Activated T-cell treated with anti-CD3 and anti-CD28 coated beads for 48 hours (primary cell): Measurements from ENCODE around the gene SASH3.
"Not testable (repeated sequence)": the region's sequence is repeated elsewhere in the genome, so short reads cannot be mapped to it uniquely, and the experiment has no call there.

Experiments used
- DNase-seq: peaks from one replicate; pipeline ENCODE4 v3.0.0-alpha.2; 2020; ENCODE audit warnings: low read depth

The SASH3 gene

DNA sequence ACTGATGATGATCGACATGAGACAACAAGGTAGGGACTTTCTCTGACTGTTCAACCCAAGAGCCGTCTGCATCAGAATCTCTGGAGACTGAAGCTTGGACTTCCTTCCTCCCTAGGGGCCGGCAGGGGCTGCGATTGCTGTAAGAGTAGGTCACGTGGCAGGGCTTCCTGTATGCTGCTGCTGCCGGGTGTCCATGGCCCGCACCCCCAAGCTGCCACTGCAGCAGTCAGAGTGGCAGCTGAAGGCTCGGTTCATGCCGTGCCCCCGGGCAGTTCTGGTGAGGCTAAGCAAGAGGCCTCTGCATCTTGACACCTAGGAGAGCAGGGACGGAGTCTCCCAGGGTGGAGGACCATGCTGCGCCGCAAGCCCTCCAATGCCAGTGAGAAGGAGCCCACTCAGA lies at the start of gene SASH3:
Gene SASH3 (plus strand): TSS at position 203 of the 400 bp plus-strand sequence. CDS start 149 bp downstream, at position 352.
- DNase-seq: peak; percentile 55

DNA sequence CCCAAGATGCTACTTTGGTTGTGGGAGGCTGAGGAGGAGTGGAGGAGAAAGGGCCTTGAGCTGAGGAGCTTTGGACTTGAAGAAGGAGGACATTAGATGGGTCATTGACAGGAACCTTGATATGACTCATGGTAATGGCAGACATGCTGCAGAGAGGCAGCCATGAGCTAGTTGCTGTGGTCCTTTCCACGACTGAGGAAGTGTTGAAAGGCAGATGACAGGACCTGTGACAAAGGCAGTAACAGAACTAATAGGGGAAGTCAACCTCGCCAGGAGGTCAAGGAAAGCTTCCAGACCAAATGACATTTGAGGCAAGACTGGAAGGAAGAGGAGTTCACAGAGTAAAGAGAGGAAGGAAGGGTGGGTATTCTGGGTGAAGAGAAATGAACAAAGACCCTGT lies 48.5 kb upstream of the SASH3 start:
- no peak for DNase-seq

DNA sequence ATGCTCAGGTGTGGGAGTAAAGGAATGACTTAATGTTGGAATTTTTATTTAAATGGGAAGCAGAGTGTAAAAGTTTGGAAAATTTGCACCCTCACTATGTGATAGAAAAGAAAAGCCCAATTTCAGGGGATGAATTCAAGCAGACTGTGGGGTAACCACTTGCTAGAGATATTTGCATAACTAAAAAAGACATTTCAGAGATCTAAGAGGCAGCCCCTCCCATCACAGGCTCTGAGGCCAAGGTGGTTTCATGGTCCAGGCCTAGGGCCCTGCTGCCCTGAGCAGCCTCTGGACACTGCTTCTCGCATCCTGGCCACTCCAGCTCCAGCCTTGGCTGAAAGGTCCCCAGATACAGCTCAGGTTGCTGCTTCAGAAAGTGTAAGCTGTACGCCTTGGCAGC lies 46.9 kb upstream of the SASH3 start:
- no peak for DNase-seq

DNA sequence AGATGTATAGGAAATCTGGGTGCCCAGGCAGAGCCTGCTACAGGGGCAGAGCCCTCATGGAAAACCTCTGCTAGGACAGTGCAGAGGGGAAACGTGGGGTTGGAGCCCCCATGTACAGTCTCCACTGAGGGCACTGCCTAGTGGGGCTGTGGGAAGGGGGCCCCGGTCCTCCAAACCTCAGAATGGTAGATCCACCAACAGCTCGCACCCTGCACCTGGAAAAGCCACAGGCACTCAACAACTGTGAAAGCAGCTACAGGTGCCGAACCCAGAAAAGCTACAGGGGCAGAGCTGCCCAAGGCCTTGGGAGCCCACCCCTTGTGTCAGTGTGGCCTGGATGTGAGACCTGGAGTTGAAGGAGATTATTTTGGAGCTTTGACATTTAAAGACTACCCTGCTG lies 46.4 kb upstream of the SASH3 start:
- no peak for DNase-seq

DNA sequence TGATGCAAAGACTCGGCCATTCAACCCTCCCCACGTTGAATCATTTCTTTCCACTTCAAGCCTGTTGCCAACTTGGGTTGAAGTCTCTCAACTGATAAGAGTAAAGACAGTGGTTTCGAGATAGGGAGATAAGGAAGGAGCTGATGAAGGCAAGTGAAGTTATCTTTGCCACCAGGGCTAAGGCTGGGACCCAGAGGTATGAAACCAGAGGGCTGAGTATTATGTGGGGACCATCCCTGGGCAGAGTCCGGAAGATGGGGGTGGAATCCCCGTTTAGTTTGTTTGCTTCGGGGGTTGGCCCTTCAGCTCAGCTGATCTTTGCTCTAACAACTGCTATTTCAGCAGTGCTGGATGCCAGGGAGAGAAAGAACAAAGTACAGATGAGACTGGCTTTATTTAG lies 43.3 kb upstream of the SASH3 start:
- no peak for DNase-seq

DNA sequence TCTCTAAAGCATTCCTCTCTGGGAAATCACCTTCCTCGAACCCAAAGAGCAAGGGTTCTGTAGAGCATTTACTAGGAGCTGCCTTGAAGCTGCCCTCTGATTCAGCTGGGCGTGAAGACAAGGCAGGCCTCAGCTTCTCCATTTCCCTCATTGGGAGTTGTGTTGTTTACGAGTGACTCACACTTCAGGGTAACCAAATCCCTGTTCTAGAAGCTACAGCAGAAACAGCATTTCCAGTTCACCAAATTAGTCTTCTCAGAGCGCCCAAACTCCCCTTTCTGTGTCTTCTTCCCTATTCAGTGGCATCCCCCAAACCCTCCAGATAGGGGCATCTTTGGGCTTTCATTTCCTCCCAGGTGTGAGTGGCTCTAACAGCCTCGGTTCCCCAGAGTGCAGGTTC lies 41.8 kb upstream of the SASH3 start:
- no peak for DNase-seq

DNA sequence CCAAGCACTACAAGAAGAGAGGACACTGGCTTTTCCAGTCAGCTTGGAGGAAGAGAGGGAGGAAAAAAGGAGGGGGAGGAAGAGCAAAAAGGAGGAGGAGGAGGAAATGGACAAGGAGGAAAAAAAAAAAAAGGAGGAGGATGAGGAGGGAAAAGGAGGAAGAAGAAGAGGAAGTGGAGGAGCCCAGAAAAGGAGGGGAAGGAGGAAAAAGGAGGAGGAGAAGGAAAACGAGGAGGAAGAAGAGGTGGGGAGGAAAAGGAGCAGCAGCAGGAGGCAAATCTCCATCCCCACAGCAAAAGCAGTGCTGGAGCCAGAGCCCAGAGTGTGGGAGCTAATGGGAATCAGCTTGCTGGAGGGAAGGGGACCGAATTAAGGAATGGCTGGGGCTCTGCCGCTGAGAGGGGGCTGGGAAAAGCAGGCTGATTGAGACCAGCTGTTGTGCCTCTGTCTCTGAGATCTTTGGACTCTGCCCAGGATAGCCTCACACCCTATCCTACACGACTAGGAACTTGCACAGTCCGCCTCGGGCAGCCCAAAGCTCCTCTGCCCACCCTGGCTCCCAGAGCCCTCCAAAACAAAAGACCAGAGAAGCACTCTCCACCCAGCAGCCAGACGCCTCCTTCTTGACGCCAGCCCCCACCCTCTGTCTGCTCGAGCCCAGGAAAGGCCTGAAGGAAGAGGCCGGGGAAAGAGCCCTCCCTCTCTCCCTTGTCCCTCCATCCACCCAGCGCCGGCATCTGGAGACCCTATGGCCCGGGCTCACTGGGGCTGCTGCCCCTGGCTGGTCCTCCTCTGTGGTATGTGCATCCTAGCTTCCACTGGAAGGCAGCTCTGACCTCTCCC lies 41.1 kb upstream of the SASH3 start, which contains the start of gene XPNPEP2:
Gene XPNPEP2 (plus strand): TSS at position 514 of the 843 bp plus-strand sequence. CDS start 235 bp downstream, at position 749.
- no peak for DNase-seq

DNA sequence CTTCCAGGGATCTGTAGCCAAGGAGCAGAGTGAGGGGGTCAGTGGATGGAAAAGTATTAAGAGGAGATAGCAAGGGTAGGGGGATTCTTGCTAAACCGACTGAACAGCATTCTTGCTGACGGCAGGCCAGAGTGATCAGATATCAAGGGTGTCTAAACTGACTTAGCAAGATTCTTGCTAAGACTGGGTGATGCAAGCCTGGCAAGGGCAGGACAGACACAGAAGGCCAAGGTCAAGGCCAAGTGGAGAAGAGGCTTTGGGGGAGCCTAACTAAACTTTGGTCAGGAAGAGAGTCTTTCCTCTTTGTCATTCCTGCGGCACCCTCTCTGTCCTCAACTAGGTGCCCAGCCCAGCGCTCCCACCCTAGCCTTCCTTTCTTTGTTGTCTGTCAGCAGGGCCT lies 40.2 kb upstream of the SASH3 start:
- no peak for DNase-seq

DNA sequence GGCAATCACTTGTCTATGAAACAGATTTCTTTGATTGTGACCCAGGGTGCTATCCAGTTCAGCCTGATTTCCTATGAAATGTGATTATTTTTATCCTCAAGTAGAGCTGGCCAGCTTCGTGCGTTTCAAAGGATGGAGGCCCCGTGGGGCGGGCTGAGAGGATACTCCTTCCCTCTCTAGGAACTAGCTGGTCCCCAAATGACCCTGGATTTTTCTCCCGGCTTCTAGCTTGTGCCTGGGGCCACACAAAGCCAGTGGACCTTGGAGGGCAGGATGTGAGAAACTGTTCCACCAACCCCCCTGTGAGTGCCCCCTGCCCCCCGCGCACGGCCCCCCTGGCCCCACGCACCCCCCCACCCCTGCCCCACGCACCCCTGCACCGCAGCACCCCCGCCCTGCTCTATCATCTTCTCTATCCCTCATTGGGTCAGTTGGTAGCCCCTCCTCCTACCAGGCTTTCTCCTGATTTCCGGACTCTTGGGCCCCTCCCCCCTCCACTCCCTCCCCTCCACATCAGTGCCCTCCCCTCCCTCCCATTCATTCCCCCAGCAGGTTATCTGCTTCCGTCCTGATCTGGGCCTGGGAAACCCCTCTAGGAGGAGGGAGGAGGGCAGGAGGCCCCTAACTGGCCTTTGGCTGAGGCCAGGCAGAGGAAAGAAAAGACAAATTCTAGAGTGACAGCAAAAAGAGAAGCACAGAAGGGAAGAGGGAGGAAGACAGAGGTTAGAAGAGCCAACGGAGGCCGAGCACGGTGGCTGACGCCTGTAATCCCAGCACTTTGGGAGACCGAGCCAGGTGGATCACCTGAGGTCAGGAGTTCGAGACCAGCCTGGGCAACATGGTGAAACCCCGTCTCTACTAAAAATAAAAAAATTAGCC lies 37.6 kb upstream of the SASH3 start:
- no peak for DNase-seq

DNA sequence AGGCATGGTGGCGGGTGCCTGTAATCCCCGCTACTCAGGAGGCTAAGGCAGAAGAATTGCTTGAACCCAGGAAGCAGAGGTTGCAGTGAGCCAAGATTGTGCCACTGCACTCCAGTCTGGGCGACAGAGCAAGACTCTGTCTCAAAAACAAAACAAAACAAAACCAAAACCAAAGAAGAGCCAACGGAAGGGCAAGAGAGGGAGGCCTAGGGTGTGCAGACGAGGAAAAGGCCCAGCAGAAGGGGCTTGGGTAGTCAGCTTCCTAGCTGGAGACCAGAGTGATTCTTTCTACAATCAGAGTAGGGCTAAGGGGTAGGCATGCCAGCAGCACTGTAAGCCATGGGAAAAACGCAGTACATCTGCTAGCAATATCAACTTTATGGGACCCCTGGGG lies 37.0 kb upstream of the SASH3 start:
- not testable (repeated sequence) for DNase-seq

DNA sequence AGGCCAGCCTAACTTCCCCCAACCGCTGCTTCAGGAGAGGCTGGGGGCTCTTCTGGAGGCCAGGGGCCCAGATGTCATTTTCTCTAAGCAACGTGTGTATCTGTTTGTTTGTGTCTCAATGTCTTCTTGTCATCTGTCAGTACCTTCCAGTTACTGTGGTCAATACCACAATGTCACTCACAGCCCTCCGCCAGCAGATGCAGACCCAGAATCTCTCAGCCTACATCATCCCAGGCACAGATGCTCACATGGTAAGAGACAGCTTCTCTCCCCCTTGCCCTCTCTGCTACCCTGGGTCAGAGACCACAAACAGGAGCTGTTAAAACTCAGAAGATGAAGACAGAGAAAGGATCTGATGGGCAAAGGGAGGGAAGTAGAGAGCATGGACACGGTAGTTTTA lies 35.9 kb upstream of the SASH3 start:
- no peak for DNase-seq

DNA sequence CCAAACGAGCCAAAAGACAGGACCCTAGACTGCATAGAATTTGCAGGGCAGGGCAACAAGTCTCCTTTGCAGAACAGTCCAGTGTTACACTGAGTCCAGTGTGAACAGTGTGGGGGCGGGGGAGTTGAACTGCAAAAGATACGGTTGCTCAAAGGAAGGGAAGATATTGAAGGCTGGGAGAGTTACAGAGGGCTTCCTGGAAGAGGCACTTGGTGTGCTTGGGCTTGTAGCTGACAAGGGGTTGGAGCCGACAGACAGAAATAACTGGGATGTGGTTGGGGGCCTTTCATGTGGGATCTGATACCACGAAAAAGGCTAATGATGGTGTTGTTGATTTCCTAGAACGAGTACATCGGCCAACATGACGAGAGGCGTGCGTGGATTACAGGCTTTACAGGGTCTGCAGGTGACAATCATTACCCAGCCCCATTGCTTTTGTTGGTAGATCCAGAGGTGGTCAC lies 34.9 kb upstream of the SASH3 start:
- DNase-seq: no peak

DNA sequence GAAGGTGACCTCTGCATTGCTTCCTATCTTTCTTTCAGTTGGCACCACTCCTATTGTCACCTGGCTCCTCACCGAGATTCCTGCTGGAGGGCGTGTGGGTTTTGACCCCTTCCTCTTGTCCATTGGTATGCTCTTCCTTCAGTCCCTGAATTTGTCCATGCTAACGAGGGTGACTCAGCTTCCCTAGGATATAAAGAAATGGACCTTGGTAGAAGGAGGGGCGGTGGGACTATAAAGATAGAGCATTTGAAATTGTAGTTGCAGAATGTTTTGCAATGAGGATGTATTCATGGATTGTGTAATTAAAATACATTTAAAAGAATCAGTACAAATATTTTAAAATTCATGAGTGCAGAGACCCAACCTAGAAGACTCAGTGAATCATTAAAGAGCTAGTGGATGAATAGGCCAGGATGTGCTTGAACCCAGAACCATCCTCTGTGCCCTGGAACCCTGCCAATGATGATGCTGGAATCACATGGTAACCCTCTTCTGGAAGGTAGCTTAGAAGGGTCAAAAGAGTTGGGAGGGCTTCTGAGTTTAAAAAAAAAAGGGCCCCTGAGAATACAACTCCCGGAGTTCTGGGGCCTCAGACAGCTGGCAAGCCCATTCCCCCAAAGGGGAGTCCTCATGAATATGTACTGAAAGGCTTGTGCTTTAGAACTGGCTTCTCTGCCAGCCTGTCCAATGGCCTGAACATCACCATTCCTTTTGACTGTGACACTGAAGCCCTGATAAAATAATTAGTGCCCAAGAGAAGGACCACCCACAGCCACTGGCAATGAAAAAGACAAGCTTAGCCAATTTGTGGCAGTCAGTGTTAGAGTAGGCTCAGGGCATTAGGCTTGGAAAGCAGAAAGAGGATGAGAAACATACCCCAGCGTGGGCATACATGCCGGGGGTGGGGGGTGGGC lies 32.9 kb upstream of the SASH3 start:
- DNase-seq: no peak

DNA sequence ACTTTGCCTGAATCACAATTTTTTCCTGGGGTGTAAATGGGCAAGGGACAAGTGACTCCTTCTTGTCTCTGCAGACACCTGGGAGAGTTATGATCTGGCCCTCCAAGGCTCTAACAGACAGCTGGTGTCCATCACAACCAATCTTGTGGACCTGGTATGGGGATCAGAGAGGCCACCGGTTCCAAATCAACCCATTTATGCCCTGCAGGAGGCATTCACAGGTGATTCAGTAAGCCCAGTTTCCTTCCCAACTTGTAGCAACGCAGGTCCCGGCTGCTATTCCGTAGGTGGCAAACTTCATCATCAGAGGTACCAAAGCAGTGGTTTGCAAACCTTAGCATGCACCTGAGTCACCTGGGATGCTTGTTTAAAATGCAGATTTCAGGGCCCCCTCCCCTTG lies 32.2 kb upstream of the SASH3 start:
- DNase-seq: no peak

DNA sequence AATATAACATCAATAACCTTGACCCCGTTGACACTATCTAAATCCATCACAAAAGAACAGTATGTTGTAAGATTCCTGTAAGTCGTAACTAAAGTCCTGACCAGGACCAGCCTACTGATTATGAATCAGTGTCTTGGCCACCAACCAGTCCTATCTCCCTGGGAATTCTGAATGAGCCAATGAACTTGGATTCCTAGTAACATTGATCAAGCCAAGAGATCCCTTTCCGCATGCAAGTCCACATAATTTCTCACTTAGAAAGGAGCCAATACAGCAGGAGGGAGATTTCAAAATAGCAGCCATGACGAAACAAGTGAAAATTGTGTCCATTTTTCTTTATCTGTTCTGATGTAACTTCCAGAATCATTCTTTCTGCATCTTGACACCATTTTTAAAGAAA lies 31.4 kb upstream of the SASH3 start:
- DNase-seq: no peak

DNA sequence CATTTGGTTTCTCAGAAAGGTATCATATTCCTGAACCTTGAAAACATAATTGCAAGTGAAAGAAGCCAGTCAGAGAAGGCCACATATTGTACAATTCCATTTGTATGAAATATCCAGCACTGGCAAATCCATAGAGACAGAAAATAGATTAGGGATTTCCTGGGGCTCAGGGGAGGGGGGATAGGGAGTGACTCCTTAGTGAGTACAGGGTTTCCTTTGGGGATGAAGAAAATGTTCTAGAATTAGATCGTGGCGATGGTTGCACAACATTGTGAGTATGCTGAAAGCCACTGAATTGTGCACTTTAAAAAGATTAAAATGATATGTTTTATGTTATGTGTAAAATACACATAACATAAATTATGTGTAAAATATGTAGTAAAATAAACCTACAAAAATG lies 30.7 kb upstream of the SASH3 start:
- no peak for DNase-seq

DNA sequence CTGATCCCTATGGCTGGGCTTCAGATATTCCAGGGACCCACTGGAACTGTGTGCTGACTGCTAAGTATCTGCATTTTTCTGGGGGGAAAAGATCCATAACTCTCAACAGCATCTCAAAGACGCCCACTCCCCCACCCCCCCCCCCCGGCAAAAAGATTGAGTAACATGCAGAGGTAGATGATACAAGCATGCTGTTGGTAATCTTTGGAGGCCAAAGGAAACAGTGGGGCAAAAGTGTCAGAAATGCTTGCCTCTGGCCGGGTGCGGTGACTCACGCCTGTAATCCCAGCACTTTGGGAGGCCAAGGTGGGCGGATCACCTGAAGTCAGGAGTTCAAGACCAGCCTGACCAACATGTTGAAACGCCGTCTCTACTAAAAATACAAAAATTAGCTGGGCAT lies 28.8 kb upstream of the SASH3 start:
- no peak for DNase-seq

DNA sequence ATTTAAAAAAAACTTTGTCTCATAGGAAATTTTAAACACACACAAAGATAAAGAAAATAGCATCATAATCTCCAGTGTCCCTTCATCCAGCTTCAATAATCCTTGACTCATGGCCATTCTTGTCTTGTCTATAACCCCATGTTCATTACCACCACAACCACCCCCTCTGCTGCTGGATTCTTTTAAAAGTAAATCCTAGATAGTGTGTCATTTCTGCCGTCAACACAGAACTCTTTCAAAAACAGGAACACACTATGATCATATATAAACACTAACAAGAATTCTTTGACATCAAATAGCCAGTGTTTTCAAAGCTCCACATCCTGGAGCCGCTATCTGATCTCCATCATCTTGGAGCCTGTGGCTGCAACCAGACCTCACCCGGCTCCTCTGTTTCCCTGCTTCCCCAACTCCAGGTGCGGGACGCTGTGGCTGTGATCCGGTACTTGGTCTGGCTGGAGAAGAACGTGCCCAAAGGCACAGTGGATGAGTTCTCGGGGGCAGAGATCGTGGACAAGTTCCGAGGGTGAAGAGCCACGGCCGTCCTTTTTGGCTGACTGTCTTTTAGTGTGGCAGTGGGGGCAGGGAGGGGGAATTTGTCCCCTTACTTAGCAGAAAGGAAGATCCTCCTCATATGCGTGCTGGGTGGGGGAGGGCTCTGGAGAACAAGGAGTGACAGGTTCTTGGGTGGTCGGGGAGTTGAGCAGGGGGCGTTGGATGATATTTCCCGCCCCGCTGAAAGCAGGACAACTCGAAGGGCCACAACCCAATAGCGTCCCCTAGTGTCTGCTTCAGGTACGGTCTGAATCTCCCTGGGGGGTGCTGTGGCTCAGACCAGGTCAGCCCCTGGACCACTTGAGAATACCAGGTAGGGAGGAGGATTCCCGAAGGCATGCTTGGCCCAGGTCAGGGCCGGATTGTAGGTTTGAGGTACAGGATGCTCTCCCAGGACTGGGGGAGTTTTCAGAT lies 25.4 kb upstream of the SASH3 start:
- DNase-seq: no peak

DNA sequence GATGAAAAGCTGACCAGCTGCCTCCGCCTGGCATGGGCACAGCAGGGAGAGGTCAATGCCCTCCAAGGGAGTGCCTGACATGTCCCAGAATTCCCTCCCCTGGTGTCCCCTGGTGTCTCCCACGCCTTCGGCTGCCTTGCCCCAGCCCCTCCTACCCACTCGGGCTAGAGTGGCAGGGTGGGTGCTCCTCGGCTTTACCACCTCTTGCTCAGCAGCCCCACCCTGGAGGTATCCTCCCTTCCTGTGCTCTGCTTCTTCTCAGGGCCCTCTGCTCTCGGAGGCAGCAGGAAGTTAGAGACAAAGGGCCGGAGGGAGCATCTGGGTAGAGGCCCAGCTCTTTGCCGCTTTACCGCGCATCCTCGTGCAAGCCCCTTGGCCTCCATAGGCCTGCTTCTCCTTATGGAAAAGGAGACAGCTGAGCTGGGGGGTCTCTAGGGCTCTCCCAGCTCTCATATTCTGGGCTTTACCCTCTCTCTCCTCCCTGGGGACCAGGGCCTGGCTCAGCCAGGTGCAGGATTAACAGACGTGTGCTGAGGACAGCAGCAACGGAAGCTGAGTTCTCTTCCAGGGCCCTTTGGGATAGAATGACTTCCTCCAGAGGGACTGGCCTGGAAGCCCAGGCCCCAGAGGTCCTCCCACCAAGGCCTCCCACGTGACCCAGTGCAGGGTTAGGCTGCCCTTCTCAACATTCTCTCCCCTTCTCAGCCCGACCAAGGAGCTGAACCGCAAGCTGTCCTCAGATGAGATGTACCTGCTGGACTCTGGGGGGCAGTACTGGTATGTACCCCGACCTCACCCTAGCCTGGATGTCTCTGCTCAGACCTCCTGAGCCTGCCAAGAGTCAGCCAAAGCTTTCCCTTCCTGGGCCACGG lies 23.7 kb upstream of the SASH3 start:
- DNase-seq: no peak

DNA sequence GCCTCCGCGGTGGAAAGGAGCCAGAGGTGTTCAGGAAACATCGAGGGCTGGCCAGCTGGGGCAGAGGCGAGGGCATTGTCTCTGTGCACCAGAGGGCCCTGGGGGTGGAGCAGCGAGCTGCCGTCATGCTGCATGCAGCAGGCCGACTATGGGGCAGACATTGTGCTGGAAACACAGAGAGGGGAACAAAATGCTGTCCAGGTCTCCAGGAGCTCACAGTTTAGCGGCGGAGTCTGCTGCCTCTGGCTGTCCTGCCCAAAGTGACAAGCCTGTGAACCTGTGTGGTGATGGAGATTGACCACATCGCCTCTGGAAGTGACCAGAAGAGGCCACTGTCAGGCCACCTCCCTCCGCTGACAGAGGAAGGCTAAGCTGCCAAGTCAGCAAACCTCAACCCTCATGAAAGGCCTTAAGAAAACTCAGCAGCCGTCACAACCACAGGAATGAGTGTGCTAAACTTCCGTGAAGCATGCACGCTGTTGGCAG lies 20.1 kb upstream of the SASH3 start:
- no peak for DNase-seq
